ENCODE results near the gene FAM25G. TPM values are rescaled to one million over a fixed set of nuclear protein-coding genes. Genes with fewer than 3 reads are reported as not detected.

The FAM25G gene
- total and polyA plus RNA-seq, 9 of the 15 experiments (the other 6 are each of a cell fraction or from before 2014, with no cell fraction given), result not detected

GRCh38 chr10:47457826-47458225 is 33.7 kb downstream of the FAM25G start:
- no peak overlapping the region for H2AFZ ChIP-seq (ENCODE audit: low read depth, low read length)
- H3K4me2 ChIP-seq (ENCODE audit: insufficient read depth, low read length), result no peak overlapping the region
- CTCF ChIA-PET (ENCODE audit: low intra/inter-chr PET ratio), result no interaction called here
- 0% methylated on average over 1 of the region's 1 CpG for WGBS (ENCODE audit: insufficient coverage, low coverage, missing lambda C conversion rate)
- no peak overlapping the region for H3K9ac ChIP-seq (ENCODE audit: insufficient read depth in 1 of 2, low read depth in 2 of 2, low read length in 2 of 2)
- no peak overlapping the region for H3K4me3 ChIP-seq
- BruUV-seq (replicated peaks), result no TSS peak
- DNase-seq (ENCODE audit: extremely low read depth in 1 of 4, low spot score in 3 of 4), result peak in 1 of 4 experiments; percentile 1
- H3K4me1 ChIP-seq (replicated peaks in 1 of 2; ENCODE audit: control insufficient read depth in 2 of 2, insufficient read depth in 2 of 2, low read length in 2 of 2), result peaks cover 0 to 8% of the 10 kb centered on the region in 2 experiments; a peak in 1 of 5 replicates
- peaks cover 6 to 31% of the 10 kb centered on the region in 2 experiments; a peak in 4 of 5 replicates for H3K27me3 ChIP-seq (ENCODE audit: control insufficient read depth in 2 of 2, insufficient read depth in 2 of 2, low read length in 2 of 2)
- H3K9me1 ChIP-seq (ENCODE audit: control insufficient read depth, insufficient read depth, low read length), result no peaks in the 10 kb centered on the region
- ATAC-seq, result no peak
- no peak overlapping the region for H3K27ac ChIP-seq (ENCODE audit: extremely low read depth, low read depth, low read length)
- no peaks in the 10 kb centered on the region; the same call in 1 of the 2 replicates for H4K20me1 ChIP-seq (replicated peaks; ENCODE audit: control insufficient read depth, insufficient read depth, low read length)
- no peaks in the 10 kb centered on the region for H3K79me2 ChIP-seq (ENCODE audit: control insufficient read depth, insufficient read depth, low read length)
- in situ Hi-C loops (cut with MboI) (no loop called here), intact Hi-C loops (cut with micrococcal nuclease) (no loop called here)
- no peaks in the 10 kb centered on the region for H3K9me3 ChIP-seq (replicated peaks; ENCODE audit: control insufficient read depth, insufficient read depth, low read depth, low read length)
- H3K36me3 ChIP-seq (ENCODE audit: control insufficient read depth, insufficient read depth, low read length), result no peaks in the 10 kb centered on the region
- POLR2A ChIA-PET, result no interaction called here
- FAIRE-seq, result no peak
- TF ChIP-seq ZNF444 (CRISPR knock-in tag; IDR thresholded peaks at IDR 0.05) (no peak), SIX5 (IDR thresholded peaks at IDR 0.05; ENCODE audit: borderline replicate concordance in 1 of 2, insufficient read depth in 1 of 2, low read depth in 1 of 2, low read length in 2 of 2) (no peak), MEF2A (IDR thresholded peaks at IDR 0.05; ENCODE audit: control insufficient read depth, low read depth, low read length) (no peak), CBFB (CRISPR knock-in tag; IDR thresholded peaks at IDR 0.05) (no peak), ZSCAN29 (IDR thresholded peaks at IDR 0.05) (no peak), POLR2G (IDR thresholded peaks at IDR 0.05; ENCODE audit: low read depth, low read length) (no peak), HMBOX1 (IDR thresholded peaks at IDR 0.05) (no peak), AFF4 (CRISPR knock-in tag; IDR thresholded peaks at IDR 0.05) (no peak), RFX5 (IDR thresholded peaks at IDR 0.05; ENCODE audit: low read depth, low read length) (no peak), L3MBTL2 (IDR thresholded peaks at IDR 0.05) (no peak), HEY1 (CRISPR knock-in tag; IDR thresholded peaks at IDR 0.05; ENCODE audit: borderline replicate concordance) (no peak), ZBTB34 (CRISPR knock-in tag; IDR thresholded peaks at IDR 0.05) (no peak), KDM5B (IDR thresholded peaks at IDR 0.05; ENCODE audit: insufficient replicate concordance, low read depth, low read length) (no peak), FOXJ2 (tag; IDR thresholded peaks at IDR 0.05) (no peak), C11orf30 (IDR thresholded peaks at IDR 0.05; ENCODE audit: low read depth) (no peak), ATF3 (IDR thresholded peaks at IDR 0.05) (no peak), ATF3 (CRISPR knock-in tag; conservative IDR thresholded peaks at IDR 0.05) (no peak)

All from K562 (cell line).